Cardiac fibroblast (primary cell): ENCODE measurements around the gene PCDHGC5.

Source experiments
- DNase-seq, 2 donors: peaks; one replicate each; pipeline versions ENCODE4 v3.0.0 to v3.0.0-alpha.2; 2010; ENCODE audit warnings: low read depth in 2 of 2
- H3K4me3 ChIP-seq, 2 donors: replicated peaks in 1 of 2; 1 replicate in 1 of 2; 2 replicates in 1 of 2; pipeline ENCODE4 v1.5.1; 2011; ENCODE audit warnings: low read depth in 2 of 2, low read length in 2 of 2, mild to moderate bottlenecking in 2 of 2, moderate library complexity in 1 of 2
- TF ChIP-seq, protein P1 (sequence below): IDR thresholded peaks from one replicate; pipeline ENCODE4 v1.5.1; 2011; ENCODE audit warnings: low read depth, mild to moderate bottlenecking, low read length, inconsistent platforms

Gene PCDHGC5

DNA sequence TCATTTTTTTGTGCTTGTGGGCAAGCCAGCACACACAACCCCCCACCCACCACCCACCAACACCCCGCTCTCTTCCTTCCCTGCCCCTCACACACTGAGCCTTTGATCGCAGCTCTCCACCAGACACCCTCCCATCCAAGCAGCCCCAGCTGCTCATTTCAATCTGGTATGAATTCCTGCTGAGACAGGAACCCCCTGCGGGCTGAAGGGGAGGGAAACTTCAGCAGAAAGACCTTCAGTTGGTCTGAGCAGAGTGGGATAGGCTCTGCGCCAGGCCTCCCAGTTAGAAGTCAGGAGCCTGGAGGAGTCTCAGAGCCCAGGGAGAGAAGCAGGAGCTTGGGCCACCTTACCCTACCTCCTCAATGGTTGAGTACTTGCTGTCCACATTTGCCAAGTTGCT is 7.2 kb downstream of the PCDHGC5 start:
- TF ChIP-seq, protein P1, sequence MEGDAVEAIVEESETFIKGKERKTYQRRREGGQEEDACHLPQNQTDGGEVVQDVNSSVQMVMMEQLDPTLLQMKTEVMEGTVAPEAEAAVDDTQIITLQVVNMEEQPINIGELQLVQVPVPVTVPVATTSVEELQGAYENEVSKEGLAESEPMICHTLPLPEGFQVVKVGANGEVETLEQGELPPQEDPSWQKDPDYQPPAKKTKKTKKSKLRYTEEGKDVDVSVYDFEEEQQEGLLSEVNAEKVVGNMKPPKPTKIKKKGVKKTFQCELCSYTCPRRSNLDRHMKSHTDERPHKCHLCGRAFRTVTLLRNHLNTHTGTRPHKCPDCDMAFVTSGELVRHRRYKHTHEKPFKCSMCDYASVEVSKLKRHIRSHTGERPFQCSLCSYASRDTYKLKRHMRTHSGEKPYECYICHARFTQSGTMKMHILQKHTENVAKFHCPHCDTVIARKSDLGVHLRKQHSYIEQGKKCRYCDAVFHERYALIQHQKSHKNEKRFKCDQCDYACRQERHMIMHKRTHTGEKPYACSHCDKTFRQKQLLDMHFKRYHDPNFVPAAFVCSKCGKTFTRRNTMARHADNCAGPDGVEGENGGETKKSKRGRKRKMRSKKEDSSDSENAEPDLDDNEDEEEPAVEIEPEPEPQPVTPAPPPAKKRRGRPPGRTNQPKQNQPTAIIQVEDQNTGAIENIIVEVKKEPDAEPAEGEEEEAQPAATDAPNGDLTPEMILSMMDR, result no peak
- peak in 1 of 2 donors; percentile 62 for DNase-seq
- H3K4me3 ChIP-seq, result no peak overlapping the region

DNA sequence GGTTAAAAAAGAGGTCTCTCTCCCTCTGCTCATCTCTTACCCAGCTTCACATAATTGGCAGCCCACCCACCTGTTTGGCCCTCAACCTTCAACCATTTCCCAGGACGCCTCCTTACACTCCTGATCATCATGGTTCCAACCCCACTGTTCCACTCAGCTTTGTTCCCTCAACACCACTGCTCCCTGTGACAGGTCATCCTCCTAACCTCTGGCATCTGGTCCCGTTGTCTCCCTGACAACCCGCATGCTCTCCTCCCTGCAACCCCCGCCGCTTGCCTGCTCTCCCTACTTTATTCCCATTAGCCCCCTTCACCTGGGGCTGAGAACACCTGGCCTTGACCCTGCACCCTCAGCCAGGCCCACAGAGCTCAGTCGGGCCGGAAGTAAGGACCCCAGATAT is 12.9 kb downstream of the PCDHGC5 start:
- TF ChIP-seq, protein P1, result no peak
- H3K4me3 ChIP-seq, result no peak overlapping the region
- DNase-seq, result no peak

DNA sequence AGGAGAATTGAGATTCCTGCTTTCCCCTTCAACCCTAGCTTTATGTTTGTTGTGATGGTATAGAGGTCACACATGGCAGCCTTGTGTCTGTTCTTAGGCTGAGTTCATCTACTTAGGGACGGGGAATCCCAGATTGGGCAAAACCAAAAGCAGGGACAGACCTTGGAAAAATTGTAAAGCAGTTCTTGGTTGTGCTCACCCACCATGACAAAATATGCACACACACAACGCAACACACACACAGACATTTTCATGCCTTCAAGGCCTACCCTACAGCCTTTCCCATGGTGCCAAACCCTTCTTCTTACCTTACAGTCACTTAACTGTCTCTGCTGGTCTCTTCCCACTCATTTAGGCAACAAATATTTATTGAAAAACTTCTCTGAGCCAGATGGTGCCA is 14.8 kb downstream of the PCDHGC5 start:
- DNase-seq, result no peak
- TF ChIP-seq, protein P1, result no peak
- H3K4me3 ChIP-seq, result no peak overlapping the region

DNA sequence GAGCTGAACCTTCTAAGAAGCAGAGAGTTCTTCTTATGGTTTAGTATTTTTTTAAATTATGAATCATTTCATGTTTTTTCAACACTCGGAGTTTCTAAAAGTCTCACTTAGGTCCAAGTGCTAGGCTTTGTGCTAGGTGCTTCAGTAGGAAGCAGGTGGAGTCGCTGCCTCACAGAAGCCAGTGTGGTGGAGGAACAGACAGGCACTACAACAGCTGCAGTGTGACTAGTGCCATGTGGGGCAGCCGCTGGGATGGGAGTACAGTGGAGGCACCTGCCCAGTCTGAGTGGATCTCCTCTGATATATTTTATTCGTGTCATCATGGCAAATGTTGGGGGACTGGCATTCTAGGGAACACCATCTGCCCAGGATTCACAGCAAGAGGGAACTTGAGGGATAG is 15.3 kb downstream of the PCDHGC5 start:
- TF ChIP-seq, protein P1, result no peak
- no peak overlapping the region for H3K4me3 ChIP-seq
- DNase-seq, result no peak

DNA sequence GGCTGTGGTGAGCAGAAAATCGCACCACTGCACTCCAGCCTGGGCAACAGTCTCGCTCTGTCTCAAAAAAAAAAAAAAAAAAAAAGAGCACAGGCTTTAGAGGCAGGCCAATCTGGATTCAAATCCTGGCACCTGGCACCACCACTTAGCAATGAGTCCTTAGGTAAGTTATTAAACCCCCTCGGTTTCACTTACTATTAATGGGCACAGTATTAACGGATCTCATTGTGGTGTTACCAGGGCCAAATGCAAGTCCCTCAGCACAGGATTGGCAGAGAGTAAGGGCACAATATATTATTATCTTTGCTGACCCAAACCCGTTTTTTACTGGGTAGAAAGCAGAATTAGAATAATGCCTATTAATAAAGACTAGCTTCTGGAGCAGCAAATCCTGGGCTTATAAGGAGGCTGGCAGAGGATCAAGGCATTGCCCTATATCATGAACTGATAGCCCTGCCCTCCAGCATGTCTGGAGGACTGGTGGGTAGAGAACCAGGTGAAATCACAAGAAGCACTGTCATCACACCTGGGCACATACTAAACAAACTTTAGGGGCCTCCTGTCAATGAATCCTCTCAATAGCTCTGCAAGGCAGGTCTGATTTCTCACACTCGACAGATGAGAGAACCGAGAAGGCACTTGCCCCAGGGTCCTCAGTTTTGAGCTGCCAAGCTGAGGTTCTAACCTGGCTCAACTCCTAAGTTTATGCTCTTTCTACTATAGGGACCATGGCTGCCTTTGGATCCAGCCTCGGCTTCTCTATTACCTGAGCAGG is 17.7 kb downstream of the PCDHGC5 start:
- TF ChIP-seq, protein P1, result no peak
- no peak for DNase-seq
- H3K4me3 ChIP-seq, result no peak overlapping the region

DNA sequence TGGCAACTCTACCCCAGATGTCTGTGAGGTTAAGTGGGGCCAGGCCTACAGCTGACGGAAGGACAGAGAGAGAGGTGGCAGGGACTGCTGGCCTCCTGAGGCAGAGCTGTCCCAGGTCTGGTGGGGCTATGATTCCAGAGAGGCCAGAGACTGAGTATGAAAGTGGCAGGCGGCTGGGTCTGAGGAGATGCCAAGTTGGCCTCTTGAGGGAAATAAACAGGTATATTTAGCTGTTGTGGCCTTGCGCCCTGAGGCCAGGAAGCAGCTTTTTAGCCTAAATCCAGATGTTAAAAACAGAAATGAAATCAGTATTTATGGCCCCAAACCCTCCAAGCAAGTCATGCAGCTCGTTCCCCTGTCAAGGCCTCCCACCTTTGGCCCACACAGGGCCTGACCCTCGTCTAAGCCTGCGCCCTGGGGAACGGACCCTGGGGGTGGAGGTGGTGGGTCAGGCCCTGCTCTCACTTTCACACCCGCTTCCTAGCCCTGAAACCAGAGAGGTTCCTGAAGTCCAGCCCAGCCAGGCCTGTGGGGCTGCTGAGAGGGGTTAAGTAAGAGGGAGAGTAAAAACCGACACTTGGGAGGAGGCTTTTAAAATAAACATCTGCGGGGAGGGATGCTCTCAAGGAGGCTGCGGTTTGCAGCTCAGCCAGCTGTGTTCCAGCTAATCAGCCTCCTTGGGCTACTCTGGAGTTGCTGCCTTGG is 18.7 kb downstream of the PCDHGC5 start:
- H3K4me3 ChIP-seq, result peak overlapping the region in 1 of 2 donors; percentile 38
- DNase-seq, result peak; percentile 78 to 85
- TF ChIP-seq, protein P1, result no peak
